ENCODE data around the gene OXNAD1. TPM values are rescaled to one million over a fixed set of nuclear protein-coding genes. Genes with fewer than 3 reads are reported as not detected.
A peak's percentile ranks its signal among the peaks of the same experiment; 100 is the strongest.

Gene OXNAD1
- total RNA-seq, 4 donors from 2014 or later: 11.4 to 14.9 (median 13.1) TPM

DNA sequence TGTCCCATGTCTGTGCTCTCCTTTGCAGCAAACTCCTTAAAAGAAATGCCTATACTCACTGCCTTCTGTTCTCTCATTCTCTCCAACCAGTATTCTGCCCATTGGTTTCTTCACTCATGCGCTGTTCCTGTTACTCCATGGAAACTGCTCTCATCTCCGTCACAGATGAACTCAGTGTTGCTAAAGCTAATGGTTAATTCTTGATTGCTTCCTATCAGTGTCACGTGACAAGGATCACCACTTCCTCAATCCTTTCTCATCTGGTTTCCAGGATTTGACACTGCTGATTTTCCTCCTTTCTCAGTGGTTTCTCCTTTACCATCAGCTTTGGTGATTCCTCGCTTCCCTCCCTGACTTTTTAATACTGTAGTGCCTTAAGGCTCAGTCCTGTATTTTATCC, 2.8 kb upstream of the OXNAD1 start:
- H3K9me3 ChIP-seq: no peaks in the 10 kb centered on the region
- H3K27me3 ChIP-seq: no peaks in the 10 kb centered on the region
- H3K27ac ChIP-seq: no peak overlapping the region
- peaks cover 6 to 45% (median 21%) of the 10 kb centered on the region in 4 donors for H3K4me1 ChIP-seq
- WGBS, 2 donors: 69% methylated on average over 4 of the region's 4 CpGs
- peaks cover 0 to 38% (median 0%) of the 10 kb centered on the region in 3 donors for H3K36me3 ChIP-seq
- TF ChIP-seq POLR2A (IDR thresholded peaks at IDR 0.05): no peak
- TF ChIP-seq, protein P1, sequence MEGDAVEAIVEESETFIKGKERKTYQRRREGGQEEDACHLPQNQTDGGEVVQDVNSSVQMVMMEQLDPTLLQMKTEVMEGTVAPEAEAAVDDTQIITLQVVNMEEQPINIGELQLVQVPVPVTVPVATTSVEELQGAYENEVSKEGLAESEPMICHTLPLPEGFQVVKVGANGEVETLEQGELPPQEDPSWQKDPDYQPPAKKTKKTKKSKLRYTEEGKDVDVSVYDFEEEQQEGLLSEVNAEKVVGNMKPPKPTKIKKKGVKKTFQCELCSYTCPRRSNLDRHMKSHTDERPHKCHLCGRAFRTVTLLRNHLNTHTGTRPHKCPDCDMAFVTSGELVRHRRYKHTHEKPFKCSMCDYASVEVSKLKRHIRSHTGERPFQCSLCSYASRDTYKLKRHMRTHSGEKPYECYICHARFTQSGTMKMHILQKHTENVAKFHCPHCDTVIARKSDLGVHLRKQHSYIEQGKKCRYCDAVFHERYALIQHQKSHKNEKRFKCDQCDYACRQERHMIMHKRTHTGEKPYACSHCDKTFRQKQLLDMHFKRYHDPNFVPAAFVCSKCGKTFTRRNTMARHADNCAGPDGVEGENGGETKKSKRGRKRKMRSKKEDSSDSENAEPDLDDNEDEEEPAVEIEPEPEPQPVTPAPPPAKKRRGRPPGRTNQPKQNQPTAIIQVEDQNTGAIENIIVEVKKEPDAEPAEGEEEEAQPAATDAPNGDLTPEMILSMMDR (IDR thresholded peaks at IDR 0.05): no peak
- TF ChIP-seq EP300 (IDR thresholded peaks at IDR 0.05): no peak
- no peak for DNase-seq (ENCODE audit: low spot score in 2 of 2)
- no peak overlapping the region for H3K4me3 ChIP-seq

DNA sequence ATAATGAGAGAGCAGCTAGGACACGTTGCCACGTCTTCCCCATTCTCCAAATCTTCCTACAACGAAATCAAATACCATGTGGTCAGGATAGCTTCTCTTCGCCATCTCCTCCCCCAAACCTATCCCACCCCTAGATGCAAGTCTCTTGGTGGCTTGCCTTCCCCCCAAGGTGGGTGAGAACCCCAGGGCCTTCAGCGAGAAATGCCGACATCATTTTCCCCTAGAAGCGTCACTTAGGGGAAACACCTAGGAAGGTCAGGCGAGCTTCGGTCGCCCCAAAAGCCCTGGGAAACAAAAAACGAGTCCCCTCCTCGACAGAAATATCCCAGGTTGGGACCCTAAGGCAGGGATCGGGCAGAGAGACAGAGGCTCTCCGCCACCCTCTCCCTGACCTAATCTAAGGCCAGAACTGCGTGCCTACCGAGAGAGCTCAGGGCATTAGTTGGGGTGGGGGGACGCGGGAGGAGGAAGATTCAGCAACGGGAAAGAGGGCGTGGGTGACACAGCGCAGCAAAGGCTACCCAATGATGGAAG, 771 bp upstream of the OXNAD1 start:
- Histone ChIP-seq H3K27me3 (no peaks in the 10 kb centered on the region), H3K9me3 (no peaks in the 10 kb centered on the region), H3K27ac (peak overlapping the region; percentile 77 to 92 (median 85)), H3K4me3 (peak overlapping the region; percentile 57 to 86 (median 79)), H3K36me3 (peaks cover 0 to 25% (median 0%) of the 10 kb centered on the region in 3 donors), H3K4me1 (peaks cover 6 to 61% (median 21%) of the 10 kb centered on the region in 4 donors)
- no peak for DNase-seq (ENCODE audit: low spot score in 2 of 2)
- WGBS, 2 donors: 0 to 1% methylated on average over 20 to 21 of the region's 21 CpGs
- TF ChIP-seq, protein P1 (IDR thresholded peaks at IDR 0.05): no peak
- TF ChIP-seq EP300 (IDR thresholded peaks at IDR 0.05) (no peak), POLR2A (IDR thresholded peaks at IDR 0.05) (no peak)

DNA sequence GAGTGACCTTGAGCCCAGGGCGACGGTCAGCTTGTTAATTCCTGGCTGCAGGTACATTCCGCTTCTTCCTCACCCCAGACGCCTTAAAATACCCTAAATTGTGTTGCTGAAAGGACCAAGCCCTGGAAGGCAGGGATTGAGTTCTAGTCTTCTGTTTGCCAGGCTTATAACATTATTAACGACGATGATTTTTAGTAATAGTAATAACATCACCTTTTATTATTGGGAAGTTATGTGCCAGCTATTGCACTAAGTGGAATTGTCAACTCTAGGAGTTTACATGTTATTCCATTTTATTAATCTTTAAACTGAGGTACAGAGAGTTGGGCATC, 409 bp downstream of the OXNAD1 start:
- TF ChIP-seq POLR2A (IDR thresholded peaks at IDR 0.05) (no peak), EP300 (IDR thresholded peaks at IDR 0.05) (no peak)
- TF ChIP-seq, protein P1 (IDR thresholded peaks at IDR 0.05): no peak
- 0 to 1% methylated on average over 6 of the region's 6 CpGs for WGBS, 2 donors

DNA sequence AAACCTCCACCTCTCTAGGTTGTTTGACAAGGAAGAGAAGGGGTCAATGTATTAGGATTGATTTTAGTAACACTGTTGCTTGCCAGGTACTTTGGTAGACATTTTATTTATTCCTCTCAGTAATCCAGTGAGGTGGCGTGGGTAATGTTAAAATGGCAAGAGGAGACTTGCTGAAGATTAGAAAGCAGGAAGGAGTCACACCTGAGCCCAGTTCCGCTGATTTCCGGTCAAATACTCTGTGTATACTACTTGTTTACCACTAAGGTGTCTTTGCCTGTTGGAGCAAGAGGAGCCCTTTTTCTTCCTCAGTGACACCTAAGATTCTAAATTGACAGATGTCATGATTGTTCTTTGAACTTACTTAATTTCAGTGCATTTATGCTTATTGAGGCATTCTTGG, 1.7 kb downstream of the OXNAD1 start:
- no peaks in the 10 kb centered on the region for H3K27me3 ChIP-seq
- H3K4me3 ChIP-seq: no peak overlapping the region
- DNase-seq (ENCODE audit: low spot score in 2 of 2): no peak
- WGBS, 2 donors: 84 to 88% methylated on average over 3 of the region's 3 CpGs
- H3K27ac ChIP-seq: no peak overlapping the region
- H3K4me1 ChIP-seq: peaks cover 6 to 58% (median 21%) of the 10 kb centered on the region in 4 donors
- TF ChIP-seq, protein P1 (IDR thresholded peaks at IDR 0.05): no peak
- no peak for TF ChIP-seq EP300 (IDR thresholded peaks at IDR 0.05)
- TF ChIP-seq POLR2A (IDR thresholded peaks at IDR 0.05): no peak
- no peaks in the 10 kb centered on the region for H3K9me3 ChIP-seq
- H3K36me3 ChIP-seq: peaks cover 0 to 19% (median 0%) of the 10 kb centered on the region in 3 donors

More for the DNA sequence above, 409 bp downstream of the OXNAD1 start:
- Histone ChIP-seq H3K36me3 (peaks cover 0 to 16% (median 0%) of the 10 kb centered on the region in 3 donors), H3K4me1 (peaks cover 6 to 61% (median 21%) of the 10 kb centered on the region in 4 donors), H3K4me3 (peak overlapping the region; percentile 57 to 86 (median 79)), H3K9me3 (no peaks in the 10 kb centered on the region), H3K27ac (peak overlapping the region; percentile 82 to 95 (median 90)), H3K27me3 (no peaks in the 10 kb centered on the region)
- no peak for DNase-seq (ENCODE audit: low spot score in 2 of 2)

DNA sequence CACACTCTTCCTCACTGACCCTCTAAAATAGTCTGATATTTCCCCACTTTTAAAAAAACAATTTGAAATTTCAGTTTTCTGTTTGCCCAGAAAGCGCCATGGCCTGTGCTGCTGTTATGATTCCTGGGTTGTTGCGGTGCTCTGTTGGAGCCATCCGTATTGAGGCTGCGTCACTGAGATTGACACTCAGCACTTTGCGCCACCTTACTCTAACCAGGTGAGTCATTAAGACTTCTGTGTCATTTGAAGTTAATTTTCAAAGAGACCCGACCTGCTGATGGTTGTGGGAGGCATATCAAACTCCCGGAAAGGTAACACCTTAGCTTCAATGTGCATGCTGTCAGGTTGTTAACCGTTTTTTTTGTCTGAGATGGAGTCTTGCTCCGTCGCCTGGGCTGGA, 5.8 kb downstream of the OXNAD1 start:
- Histone ChIP-seq H3K27ac (no peak overlapping the region), H3K9me3 (no peaks in the 10 kb centered on the region), H3K36me3 (peaks cover 0 to 39% (median 0%) of the 10 kb centered on the region in 3 donors), H3K4me1 (peaks cover 0 to 28% (median 7%) of the 10 kb centered on the region in 4 donors), H3K27me3 (no peaks in the 10 kb centered on the region), H3K4me3 (no peak overlapping the region)
- WGBS, 2 donors: 97% methylated on average over 10 of the region's 10 CpGs
- no peak for DNase-seq (ENCODE audit: low spot score in 2 of 2)
- TF ChIP-seq, protein P1 (IDR thresholded peaks at IDR 0.05): no peak
- TF ChIP-seq POLR2A (IDR thresholded peaks at IDR 0.05) (no peak), EP300 (IDR thresholded peaks at IDR 0.05) (no peak)
